NB4 (cell line): ENCODE data around the gene TRIM42.
A peak's percentile ranks its signal among the peaks of the same experiment; 100 is the strongest.

Experiments
- DNase-seq: peaks from one replicate; pipeline ENCODE4 v3.0.0; 2010; ENCODE audit warnings: low read depth
- H3K4me3 ChIP-seq: one replicate; pipeline ENCODE4 v1.5.1; 2011; ENCODE audit warnings: mild to moderate bottlenecking, low read depth, low read length, moderate library complexity
- CTCF ChIP-seq: IDR thresholded peaks from one replicate; pipeline ENCODE4 v1.5.1; 2012; ENCODE audit warnings: low read depth, low read length
- MAX ChIP-seq: IDR thresholded peaks from 2 replicates; pipeline ENCODE4 v1.6.1; 2011; ENCODE audit warnings: low read depth, low read length
- MYC ChIP-seq: IDR thresholded peaks from 2 replicates; pipeline ENCODE4 v1.6.1; 2011; ENCODE audit warnings: low read depth, low read length
- POLR2A ChIP-seq: IDR thresholded peaks from 2 replicates; pipeline ENCODE4 v1.6.1; 2011; ENCODE audit warnings: mild to moderate bottlenecking; ENCODE audit not compliant: insufficient read length; ENCODE audit errors: extremely low read depth

Gene TRIM42

GRCh38 chr3:140710711-140711389 lies 33.0 kb downstream of the TRIM42 start:
- DNase-seq: no peak
- no peak overlapping the region for H3K4me3 ChIP-seq
- TF ChIP-seq CTCF: no peak
- no peak for TF ChIP-seq MYC
- no peak for TF ChIP-seq MAX
- TF ChIP-seq POLR2A: no peak

GRCh38 chr3:140711390-140712035 lies 33.6 kb downstream of the TRIM42 start:
- TF ChIP-seq MAX (no peak), MYC (no peak), POLR2A (no peak), CTCF (no peak)
- no peak overlapping the region for H3K4me3 ChIP-seq
- no peak for DNase-seq

- no peak for DNase-seq
- H3K4me3 ChIP-seq: no peak overlapping the region
- TF ChIP-seq POLR2A (no peak), MAX (no peak), CTCF (no peak), MYC (no peak)
Observed at GRCh38 chr3:140712301-140712700, 34.4 kb downstream of the TRIM42 start.

GRCh38 chr3:140715035-140715434 lies 37.2 kb downstream of the TRIM42 start:
- TF ChIP-seq POLR2A: no peak
- TF ChIP-seq MAX: no peak
- TF ChIP-seq MYC: no peak
- no peak for TF ChIP-seq CTCF
- no peak overlapping the region for H3K4me3 ChIP-seq
- no peak for DNase-seq

GRCh38 chr3:140717921-140718320 lies 40.1 kb downstream of the TRIM42 start:
- TF ChIP-seq MAX (no peak), POLR2A (no peak), MYC (no peak), CTCF (no peak)
- H3K4me3 ChIP-seq: no peak overlapping the region
- peak; percentile 26 for DNase-seq
